HG03103 (cell line): Measurements from ENCODE around the gene NECAB2.

ENCODE experiments used
- ATAC-seq: cut with Tn5 transposase; IDR thresholded peaks from one replicate; pipeline ENCODE4 v1.9.1; 2021; ENCODE audit warnings: low read depth; ENCODE audit not compliant: unreplicated experiment

NECAB2 gene

GRCh38 chr16:83951544-83951943 is 16.5 kb upstream of the NECAB2 start:
- ATAC-seq, result no peak

GRCh38 chr16:83952587-83952939 is 15.5 kb upstream of the NECAB2 start:
- ATAC-seq, result peak; percentile 10

GRCh38 chr16:83952940-83953795 is 14.9 kb upstream of the NECAB2 start, which contains the start of gene OSGIN1:
TSS of gene OSGIN1 (plus strand) at chr16:83953240. CDS start at chr16:83957672, 4,432 bp downstream.
- ATAC-seq, result peak; percentile 55

- ATAC-seq, result no peak
These were observed 14.1 kb upstream of the NECAB2 start for GRCh38 chr16:83953796-83954576.

- ATAC-seq, result no peak
These were observed 13.4 kb upstream of the NECAB2 start for GRCh38 chr16:83954577-83955016.

GRCh38 chr16:83955218-83956130 is 12.6 kb upstream of the NECAB2 start:
- ATAC-seq, result no peak

GRCh38 chr16:83956336-83957289 is 11.4 kb upstream of the NECAB2 start:
- no peak for ATAC-seq

- no peak for ATAC-seq
These were observed 10.7 kb upstream of the NECAB2 start for GRCh38 chr16:83957296-83957855.

- no peak for ATAC-seq
These were observed 9.8 kb upstream of the NECAB2 start for GRCh38 chr16:83958137-83958845.

- no peak for ATAC-seq
These were observed 9.0 kb upstream of the NECAB2 start for GRCh38 chr16:83958846-83959565.

- ATAC-seq, result no peak
These were observed 8.2 kb upstream of the NECAB2 start for GRCh38 chr16:83959656-83960434.

GRCh38 chr16:83960521-83961249 is 7.4 kb upstream of the NECAB2 start:
- ATAC-seq, result no peak

GRCh38 chr16:83961591-83961990 is 6.5 kb upstream of the NECAB2 start:
- ATAC-seq, result no peak

- no peak for ATAC-seq
These were observed 4.5 kb upstream of the NECAB2 start for GRCh38 chr16:83963277-83964119.

- ATAC-seq, result no peak
These were observed 3.2 kb upstream of the NECAB2 start for GRCh38 chr16:83964684-83965443.
